ENCODE measurements around the gene SSBP3.
A peak's percentile ranks its signal among the peaks of the same experiment; 100 is the strongest.
"Not testable (repeated sequence)": the region's sequence is repeated elsewhere in the genome, so short reads cannot be mapped to it uniquely, and the experiment has no call there.

The SSBP3 gene

GRCh38 chr1:54406339-54407153 is at the start of gene SSBP3:
SSBP3 (minus strand) TSS chr1:54406394.
- peak; percentile 76 to 87 for DNase-seq (ENCODE audit: low read depth in 1 of 2, low spot score in 1 of 2)

- DNase-seq (ENCODE audit: low read depth in 1 of 2, low spot score in 1 of 2) = no peak
Observed at GRCh38 chr1:54453509-54453908, 47.3 kb upstream of the SSBP3 start.

GRCh38 chr1:54453022-54453421 is 46.8 kb upstream of the SSBP3 start:
- no peak for DNase-seq (ENCODE audit: low read depth in 1 of 2, low spot score in 1 of 2)

GRCh38 chr1:54449431-54449830 is 43.2 kb upstream of the SSBP3 start:
- not testable (repeated sequence) for DNase-seq (ENCODE audit: low read depth in 1 of 2, low spot score in 1 of 2)

- DNase-seq (ENCODE audit: low read depth in 1 of 2, low spot score in 1 of 2) = not testable (repeated sequence)
Observed at GRCh38 chr1:54448801-54449200, 42.6 kb upstream of the SSBP3 start.

- DNase-seq (ENCODE audit: low read depth in 1 of 2, low spot score in 1 of 2) = not testable (repeated sequence)
Observed at GRCh38 chr1:54447081-54447480, 40.9 kb upstream of the SSBP3 start.

- no peak for DNase-seq (ENCODE audit: low read depth in 1 of 2, low spot score in 1 of 2)
Observed at GRCh38 chr1:54442185-54442584, 36.0 kb upstream of the SSBP3 start.

- no peak for DNase-seq (ENCODE audit: low read depth in 1 of 2, low spot score in 1 of 2)
Observed at GRCh38 chr1:54439550-54440223, 33.5 kb upstream of the SSBP3 start.

- DNase-seq (ENCODE audit: low read depth in 1 of 2, low spot score in 1 of 2) = no peak
Observed at GRCh38 chr1:54437783-54438182, 31.6 kb upstream of the SSBP3 start.

- no peak for DNase-seq (ENCODE audit: low read depth in 1 of 2, low spot score in 1 of 2)
Observed at GRCh38 chr1:54436826-54437225, 30.6 kb upstream of the SSBP3 start.

GRCh38 chr1:54429838-54430237 is 23.6 kb upstream of the SSBP3 start:
- DNase-seq (ENCODE audit: low read depth in 1 of 2, low spot score in 1 of 2) = no peak

GRCh38 chr1:54428837-54429518 is 22.8 kb upstream of the SSBP3 start:
- no peak for DNase-seq (ENCODE audit: low read depth in 1 of 2, low spot score in 1 of 2)

GRCh38 chr1:54425152-54425584 is 19.0 kb upstream of the SSBP3 start:
- DNase-seq (ENCODE audit: low read depth in 1 of 2, low spot score in 1 of 2) = no peak

- DNase-seq (ENCODE audit: low read depth in 1 of 2, low spot score in 1 of 2) = no peak
Observed at GRCh38 chr1:54424398-54424797, 18.2 kb upstream of the SSBP3 start.

- no peak for DNase-seq (ENCODE audit: low read depth in 1 of 2, low spot score in 1 of 2)
Observed at GRCh38 chr1:54421101-54421504, 14.9 kb upstream of the SSBP3 start.

- DNase-seq (ENCODE audit: low read depth in 1 of 2, low spot score in 1 of 2) = not testable (repeated sequence)
Observed at GRCh38 chr1:54418598-54418997, 12.4 kb upstream of the SSBP3 start.

- DNase-seq (ENCODE audit: low read depth in 1 of 2, low spot score in 1 of 2) = no peak
Observed at GRCh38 chr1:54417123-54417522, 10.9 kb upstream of the SSBP3 start.

- no peak for DNase-seq (ENCODE audit: low read depth in 1 of 2, low spot score in 1 of 2)
Observed at GRCh38 chr1:54416435-54416834, 10.2 kb upstream of the SSBP3 start.

GRCh38 chr1:54415991-54416390 is 9.8 kb upstream of the SSBP3 start:
- DNase-seq (ENCODE audit: low read depth in 1 of 2, low spot score in 1 of 2) = no peak

- no peak for DNase-seq (ENCODE audit: low read depth in 1 of 2, low spot score in 1 of 2)
Observed at GRCh38 chr1:54415533-54415932, 9.3 kb upstream of the SSBP3 start.

- DNase-seq (ENCODE audit: low read depth in 1 of 2, low spot score in 1 of 2) = no peak
Observed at GRCh38 chr1:54413732-54414131, 7.5 kb upstream of the SSBP3 start.

- no peak for DNase-seq (ENCODE audit: low read depth in 1 of 2, low spot score in 1 of 2)
Observed at GRCh38 chr1:54413295-54413694, 7.1 kb upstream of the SSBP3 start.
